Measurements from ENCODE around the gene DCST1.

The DCST1 gene

DNA sequence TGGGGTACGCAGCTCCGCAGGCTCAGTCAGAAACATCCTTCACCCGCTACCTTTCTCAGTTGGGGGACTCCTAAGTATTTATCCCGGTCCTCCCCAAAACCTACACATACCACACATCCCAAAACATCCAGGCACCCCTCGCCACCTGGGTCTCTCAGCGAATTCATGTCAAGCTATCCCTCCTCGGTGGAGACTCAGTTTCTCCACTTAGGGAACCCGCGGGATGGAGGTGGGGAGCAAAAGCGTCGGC, 32.3 kb upstream of the DCST1 start:
- DNase-seq, result no peak

DNA sequence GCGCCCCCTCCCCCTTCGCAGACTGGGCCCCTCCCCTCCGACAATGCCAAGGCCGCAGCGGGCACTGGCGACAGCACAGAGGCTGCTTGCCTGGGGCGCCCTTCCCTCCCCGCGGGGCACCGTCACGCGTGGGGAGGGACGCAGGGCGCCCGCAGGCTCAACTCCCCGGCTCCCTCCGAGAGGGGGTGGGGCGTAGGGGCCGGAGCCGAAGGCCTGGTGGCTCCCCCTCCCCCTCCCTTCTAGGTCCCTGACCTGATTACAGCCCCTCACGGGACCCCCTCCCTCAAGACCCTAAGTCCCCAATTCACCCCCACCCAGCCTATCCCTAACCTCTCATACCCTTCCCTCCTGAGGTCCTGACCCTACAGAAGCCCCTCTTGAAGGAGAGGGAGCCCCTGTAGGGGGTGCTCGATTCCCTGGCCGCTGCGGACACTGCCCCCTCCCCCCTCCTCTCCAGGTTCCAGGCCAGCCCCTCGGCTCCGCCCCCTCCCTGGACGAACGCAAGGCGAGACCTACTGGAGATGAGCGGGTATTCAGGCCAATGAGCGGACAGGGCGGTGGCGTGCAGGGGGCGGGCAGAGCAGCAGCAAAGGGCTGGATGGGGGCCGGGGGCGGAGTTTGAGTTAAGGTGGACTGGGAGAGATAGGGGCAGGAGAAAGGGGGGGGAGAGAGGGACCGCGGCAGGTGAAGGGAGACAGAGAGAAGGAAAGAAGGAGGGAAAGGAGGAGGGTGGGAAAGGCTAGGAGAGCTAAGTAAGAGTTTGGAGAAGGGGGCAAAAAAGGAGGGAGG, 31.8 kb upstream of the DCST1 start:
- peak; percentile 99 for DNase-seq

DNA sequence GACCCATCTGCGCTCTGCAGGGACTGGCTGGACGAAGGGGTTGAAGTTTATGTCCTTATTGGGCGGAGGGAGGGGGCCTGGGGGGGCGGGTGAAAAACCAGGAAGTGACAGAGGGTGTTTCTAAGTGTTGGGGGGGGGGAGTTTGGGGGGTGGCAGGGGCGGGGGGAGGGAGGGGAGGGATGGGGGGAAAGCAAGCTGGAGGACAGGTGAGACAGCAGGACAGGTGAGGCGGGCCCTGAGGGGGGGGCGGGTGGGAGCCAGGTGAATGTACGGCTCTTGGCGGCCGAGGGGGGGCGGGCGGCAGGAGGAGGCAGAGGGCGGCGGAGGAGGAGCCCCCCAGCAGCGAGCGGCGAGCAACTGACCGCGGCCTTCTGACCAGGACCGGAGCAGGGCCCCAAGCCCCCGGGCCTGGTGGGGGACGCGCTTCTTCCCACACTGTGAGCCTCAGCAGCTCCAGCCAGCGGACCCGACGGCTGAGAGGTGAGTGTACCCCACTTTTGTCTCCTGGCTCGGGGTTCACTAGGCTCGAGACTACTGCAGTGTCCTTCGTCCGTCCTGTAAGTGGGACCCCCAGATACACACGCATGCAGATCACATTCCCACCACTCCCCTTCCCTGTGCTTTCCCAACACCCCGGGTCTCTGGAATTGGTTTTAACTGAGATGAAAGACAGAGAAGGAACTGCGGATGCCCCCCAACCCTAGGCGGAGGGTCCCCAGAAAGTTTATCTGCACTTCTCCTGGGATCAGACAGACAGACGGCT, 31.0 kb upstream of the DCST1 start, which contains the start of gene ZBTB7B:
TSS of gene ZBTB7B (plus strand) at position 339 of the 763 bp plus-strand sequence. CDS start 11,859 bp downstream, outside the sequence.
- DNase-seq, result no peak

DNA sequence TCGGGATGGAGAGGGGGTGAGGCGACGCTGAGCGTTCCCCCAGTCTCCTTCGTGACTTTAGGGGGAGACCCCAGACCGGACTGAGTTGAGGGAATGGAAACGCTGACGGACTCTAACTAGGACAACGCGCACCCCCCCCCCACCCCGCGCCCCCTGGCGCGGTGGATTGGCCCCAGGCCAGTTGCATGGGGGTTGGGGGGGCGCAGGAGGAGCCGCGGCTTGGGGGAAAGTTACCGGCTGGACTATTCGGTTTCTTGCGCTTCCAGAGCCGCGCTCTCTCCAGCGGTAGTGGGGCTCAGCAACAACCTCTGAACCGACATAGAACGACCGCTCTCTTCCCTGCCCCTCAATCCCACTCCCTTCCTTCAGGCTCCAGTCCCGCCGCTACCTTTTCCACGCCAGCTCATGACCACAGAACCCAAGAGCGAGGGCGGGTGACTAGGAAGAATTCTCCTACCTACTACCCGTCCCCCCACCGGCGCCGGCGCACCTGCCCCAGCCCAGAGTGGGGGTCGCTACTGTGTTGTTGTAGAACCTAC, 30.3 kb upstream of the DCST1 start:
- DNase-seq, result peak; percentile 35

DNA sequence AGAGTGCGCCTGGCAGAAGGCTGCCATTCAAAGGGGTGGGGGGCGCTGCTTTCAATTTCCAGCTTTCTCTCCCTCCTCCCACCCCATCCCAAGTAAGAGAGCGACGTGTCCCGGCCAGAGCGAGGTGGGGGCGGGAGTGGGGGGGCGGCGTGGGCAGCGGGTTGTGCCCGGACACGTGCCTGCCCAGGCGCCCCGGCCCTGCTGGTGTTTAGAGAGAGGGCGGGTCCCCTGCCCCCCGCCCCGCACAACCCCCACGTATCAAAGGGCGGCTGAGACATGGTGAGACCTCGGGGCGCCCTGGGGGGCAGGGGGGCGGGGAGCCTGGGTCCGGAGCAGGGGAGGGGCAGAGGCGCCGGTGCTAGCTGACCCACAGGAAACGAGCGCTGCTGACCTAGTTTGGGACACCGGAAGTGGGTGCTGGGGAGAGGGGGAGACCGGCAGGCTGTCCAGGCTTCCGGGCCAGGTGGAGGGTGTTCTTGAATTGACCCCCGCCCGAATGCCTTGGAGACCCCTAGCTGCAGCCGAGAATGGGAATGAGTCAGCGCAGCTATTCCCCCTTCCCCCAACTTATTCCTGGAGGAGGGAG, 29.8 kb upstream of the DCST1 start:
- no peak for DNase-seq

DNA sequence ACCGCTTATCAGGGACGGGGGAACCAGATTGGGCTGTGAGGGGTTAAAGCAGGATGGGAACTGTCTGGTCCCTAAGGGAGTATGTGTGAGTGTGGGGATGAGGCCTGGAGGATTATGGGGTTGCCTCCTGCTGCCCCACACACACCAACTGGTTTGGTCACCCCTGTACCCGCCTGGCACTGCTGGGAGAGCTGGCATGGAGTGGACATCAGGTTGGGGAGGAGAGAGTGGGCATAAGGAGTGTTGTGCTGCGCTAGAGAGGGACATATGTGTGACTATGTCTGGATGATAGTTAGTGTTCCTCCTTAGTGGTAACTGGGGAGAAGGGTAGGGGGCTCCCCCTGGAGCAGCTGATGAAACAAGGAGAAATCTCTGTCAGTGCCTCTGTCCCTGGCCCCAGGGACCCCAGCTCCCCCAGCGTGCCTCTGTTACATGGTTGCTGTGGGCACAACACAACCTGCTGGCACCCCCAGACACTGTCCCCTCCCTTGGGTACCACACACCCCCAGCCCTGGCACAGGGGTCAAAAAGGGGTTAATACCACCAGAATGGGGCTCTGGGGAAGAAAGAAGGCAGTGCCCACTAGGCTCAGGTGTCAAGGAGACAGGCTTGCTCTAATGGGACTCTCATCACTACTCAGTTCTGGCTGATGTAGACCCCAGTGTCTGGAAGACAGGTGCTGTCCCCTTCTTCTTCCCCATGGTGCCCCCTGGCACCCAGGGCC, 29.1 kb upstream of the DCST1 start:
- DNase-seq, result no peak

DNA sequence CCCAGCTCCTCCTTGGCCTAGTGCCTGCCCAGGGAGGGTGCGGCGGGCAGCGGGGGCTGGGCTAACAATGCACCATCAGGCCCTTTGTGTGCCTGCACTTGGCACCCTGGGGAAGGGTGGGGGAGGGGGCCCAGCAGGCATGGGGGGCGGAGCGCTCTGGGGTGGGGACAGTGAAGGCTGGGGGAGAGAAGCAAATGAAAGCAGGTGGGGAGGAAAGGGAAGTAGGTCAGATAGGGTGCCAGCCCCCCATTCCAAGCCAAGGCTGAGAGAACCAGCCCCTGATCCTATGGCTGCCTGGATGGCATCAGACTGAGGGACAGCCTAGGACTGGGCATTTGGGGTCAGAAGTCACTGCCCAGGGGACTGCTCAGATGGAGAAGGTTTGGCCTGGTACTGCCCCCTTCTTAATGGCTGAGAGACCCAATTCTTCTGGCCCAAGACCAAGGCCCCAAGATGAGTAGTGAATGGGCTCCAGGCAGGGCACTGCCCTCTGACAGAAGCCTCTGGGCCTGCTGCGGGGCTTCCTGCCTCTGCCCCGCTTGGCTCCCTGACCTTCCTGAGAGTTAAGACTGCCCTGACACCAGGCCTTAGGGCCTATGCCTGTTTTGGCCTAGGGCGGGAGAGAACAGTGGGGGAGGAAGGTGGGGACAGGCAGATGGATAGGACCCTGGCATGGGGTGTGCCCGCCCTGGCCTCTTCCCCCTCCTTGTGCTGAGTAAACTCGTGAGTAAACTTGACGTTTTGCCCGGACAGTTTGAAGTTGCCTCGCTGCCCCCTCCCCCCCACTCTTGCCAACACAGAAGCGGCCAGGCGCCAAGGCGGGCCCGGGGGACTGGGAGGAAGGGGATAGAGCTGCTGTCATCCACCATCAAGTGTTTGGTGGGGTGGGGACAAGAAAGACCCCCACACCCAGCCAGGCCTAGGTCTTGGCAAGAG, 28.3 kb upstream of the DCST1 start:
- peak; percentile 31 for DNase-seq

DNA sequence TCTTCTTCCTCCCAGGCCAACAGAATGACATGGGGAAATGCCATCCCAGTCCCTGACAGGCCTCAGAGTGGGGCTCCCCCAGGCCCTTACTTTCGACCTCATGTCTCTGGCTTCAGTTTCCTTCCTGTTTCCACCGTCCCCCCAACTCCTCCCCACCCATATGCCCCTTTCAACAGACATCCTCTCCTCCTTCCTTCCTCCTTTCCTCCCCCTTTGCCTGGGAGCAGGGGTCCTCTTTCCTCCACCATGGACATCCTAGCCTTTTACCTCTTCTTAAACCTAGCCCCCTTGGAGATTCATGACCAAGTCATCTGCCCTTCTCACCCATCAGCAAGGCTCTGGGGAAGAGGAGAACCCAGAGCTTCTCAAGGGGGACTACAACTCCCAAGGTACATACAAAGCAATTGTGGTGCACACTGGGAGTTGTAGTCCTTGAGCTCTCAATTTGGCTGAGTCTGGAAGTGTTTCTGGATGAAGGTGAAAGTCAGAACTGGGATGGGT, 27.0 kb upstream of the DCST1 start:
- peak; percentile 49 for DNase-seq

DNA sequence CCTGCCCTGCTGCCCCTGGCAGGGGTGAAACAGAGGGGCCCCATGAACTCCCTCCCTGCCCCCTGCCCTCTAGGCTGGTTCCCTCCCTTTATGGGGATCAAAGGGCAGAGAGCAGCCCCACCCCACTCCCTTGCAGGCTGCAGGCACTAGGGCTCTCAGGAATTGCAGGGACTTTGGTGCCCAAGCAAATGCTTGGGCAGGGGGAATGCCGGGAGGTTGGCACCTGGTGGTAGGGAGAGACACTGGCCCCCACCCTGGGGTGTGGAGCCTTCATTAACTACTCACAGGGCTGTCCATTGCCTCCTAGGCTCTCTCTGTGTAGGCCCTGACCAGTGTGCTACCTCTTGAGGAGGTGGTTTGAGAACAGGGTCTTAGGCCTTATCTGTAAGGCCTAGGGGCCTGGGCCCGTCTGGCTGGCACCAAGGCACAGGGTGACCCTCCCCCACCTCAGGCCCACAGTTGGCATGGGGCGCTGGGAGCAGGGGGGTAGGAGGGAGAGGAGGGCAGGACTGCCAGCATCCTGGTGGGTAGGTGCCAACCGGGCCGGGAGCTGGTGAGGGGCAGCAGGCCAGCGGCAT, 26.3 kb upstream of the DCST1 start:
- no peak for DNase-seq

DNA sequence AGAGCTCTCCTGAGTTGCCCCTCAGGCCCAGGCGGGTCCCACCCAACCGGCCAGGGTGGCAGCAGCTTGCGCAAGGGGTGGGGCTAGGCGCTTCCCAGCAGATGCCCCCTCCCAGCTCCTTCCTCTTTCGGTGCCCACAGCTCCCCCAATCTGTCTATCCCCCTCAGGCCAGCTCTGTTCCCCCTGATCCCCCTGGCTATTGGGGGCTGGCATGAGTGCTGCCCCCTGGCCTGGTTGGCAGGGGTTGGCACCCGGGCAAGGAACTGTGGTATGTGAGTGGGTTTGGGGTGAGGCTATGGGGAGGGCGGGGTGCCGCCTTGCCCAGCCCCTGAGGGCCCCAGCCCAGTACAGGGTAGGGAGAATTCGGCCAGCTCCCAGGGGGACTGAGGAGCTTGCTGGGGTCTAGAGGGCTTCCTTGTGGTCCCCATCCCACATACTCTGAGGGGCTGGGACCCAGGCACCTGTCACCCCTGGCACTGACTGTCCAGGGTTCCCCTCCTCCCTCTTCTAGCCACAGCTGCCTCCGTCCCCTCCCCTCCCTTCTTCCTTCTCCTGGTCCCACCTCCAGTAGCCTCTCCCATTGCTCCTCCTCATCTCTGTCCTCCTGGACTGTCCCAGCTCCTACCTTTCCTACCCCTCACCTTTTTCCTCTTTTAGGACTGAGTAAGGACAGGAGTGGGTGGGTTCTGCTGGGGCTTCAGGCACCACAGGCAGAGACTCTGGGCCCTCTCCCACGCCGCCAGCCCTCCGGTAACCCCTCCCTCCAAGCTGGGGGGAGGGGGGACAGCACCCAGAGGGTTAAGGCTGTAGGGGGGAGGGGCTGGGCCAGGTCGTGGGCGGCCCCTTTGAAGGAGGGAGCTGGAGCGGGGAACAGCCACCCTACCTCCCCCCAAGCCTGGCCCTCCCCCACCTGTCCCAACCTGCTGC, 25.3 kb upstream of the DCST1 start:
- peak; percentile 64 for DNase-seq

DNA sequence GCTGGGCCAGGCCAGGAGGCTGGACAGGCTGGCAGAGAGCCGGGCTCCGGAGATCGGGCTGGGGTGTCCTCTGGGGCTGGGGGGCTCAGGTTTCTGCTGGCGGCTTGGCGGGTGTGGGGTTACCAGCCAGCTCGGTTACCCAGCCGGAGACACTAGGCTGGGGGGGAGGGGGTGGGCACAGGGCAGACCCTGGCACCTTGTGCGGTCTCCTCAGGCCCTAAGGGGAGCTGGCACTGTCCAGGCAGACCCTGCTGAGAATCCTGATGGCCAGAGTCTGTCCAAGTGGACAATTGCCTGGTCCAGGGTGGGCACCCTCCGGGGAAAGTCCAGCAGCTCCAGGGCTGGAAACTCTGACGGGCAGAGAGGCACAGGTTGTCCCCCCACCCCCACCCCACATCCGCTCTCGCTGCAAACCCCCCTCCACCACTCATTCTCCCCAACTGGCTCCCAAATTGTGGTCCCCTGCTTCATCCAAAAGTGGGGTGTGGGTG, 24.4 kb upstream of the DCST1 start:
- peak; percentile 42 for DNase-seq

DNA sequence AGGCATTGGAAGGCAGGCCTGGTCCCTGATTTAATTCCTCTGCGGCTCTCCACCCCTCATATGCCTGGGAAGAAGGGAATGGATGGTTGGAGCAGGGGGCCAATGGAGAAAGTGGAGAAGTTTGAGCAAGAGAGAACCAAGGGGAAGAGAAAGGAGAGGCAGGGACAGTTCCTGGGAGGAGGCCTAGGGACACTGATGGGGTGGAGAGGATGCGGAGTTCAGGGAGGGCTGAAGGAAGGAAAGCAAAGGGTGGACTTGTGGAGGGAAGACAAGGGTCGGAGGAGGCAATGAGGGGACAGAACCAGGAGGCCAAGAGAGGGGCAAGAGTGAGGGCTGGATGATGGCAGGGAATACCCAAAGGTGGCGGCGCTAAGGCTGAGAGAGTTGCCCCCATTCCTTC, 23.9 kb upstream of the DCST1 start:
- no peak for DNase-seq

DNA sequence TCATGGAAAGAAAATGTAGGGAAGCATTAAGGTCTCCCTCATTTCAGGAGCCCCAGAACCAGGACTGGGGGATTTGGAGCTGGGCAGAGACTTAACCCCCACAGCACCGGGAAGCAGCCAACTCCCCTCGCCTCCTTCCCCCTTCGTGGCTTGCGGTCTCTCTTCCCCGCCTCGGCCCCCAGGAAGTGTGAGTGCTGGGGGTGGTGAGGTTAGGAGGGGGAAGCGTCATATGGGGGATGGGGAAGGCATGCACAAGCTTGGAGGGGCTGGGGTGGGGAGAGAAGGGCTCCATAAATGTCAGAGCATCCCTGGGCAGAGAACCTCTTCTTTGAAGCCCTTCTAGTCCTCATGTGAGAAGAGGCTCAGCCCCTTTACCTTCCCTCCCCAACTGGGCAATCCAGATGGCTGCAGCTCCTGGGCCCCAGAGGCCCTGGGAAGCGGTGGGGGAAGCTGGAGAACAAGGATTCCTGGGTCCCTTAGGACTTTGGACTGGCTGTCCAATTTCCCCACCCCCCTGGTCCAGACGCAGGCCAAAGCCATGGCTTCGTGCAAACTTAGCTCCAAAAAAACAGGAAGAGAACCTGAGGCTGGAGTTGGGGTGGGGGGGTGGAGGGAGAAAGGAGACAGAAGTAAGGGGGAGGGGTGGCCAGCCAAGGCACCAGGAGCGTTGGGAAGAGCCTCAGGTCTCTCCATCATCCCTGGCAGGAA, 23.3 kb upstream of the DCST1 start:
- DNase-seq, result peak; percentile 42

DNA sequence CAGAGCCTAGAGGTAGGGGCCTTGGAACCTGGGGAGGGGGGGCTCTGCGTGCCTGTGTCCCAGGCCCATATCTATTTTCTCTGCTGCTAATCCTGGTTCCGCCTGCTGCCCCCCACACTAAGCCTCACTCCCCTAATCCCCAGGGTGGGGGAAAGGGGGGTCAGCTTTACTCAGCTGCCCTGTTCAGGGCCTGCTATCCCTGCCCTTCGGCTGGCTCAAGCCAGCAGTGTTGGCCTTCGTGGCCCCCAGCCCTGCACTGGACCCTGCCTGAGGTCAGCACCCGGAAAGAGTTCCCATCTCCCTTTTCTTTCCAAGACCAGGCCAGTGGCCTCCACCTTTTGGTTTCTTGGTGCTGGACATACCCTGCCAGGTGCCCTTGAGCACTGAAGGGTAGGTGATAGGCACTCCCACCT, 22.6 kb upstream of the DCST1 start:
- no peak for DNase-seq

DNA sequence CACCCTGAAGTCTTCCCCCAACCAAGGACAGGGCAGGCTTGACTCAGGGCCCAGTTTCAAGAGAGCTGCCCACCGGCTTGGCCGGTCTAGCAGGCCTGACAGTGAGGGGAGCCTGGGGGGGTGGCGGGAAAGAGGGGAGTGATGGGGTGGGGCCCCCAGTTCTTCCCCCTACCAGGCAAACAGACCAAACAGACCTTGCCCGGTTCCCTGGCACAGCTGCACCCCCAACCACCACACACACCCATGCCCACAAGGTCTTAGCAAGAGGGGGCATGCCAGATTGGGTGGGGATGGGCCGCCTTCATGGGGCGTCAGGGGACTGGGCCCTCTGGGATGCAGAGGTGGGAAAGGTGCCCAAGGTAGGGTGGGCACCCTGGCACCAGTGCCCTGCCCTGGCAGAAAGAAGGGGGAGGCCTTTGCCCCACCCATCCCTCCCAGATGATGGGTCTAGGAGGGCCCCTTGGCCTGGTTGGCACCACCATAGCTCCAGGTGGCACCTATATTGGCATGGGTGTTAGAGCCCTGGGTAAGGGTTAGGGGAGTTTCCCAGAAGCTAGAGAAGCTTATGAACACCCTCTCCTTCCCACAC, 22.1 kb upstream of the DCST1 start:
- no peak for DNase-seq

DNA sequence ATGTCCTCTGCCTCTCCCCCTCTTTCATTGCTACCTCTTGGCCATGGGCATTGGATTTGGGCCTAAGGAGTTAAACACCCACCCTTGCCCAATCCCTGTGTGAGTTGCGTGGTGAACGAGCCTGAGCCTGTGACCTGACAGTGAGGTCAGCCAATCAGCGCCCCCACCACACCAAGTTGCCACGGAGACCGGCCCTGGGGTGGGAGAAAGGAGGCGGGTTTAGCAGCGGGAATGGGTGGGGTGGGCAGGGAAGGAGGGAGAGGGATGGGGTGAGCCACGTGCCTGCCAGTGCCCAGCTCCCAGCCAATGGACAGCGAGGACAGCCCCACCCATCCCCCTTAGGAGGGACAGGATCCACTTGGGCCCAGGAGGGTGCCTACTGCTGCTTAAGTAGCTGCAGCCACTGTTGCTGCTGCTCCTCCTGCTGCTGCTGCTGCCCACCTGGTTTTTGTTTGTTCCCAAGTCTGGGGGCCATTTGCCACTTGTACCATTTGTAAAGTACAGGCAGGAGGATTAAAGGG, 21.5 kb upstream of the DCST1 start:
- DNase-seq, result peak; percentile 38

DNA sequence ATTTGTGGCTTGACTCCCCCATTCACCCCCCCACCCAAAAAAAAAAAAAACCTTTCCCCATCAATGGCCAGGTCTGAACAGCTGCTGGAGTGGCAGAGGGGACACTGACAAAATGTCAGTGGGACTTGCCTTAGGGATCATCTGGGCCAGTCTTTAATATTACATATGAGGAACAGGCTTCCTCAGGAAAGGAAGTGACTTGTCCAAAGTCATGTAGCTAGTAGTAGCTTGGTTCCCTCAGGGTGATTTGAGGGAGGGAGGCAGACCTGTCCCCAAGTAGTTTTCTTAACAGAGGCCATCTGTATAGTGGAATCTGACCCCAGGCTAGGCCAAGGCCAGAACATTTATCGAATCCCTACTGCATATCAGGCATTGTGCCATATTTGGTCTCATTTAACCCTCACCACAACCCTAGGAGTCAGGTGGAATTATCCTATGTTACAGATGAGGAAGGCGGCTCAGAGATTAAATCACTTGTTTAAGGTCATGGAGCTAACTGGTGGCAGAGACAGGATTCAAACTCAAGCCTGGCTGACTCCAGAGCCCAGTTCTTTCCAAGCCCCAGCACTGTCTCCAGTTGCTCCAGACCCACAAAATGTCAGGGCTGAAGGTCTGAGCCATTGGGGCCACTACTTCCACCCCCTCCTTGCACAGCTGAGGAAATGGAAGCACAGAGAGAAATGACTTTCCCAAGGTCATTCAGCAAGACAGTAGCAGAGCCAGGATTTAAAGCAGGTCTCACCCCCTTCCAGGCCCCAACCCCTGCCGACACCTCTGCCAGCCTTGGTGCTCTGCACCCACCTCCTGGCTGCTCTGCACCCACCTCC, 20.6 kb upstream of the DCST1 start:
- DNase-seq, result peak; percentile 15

DNA sequence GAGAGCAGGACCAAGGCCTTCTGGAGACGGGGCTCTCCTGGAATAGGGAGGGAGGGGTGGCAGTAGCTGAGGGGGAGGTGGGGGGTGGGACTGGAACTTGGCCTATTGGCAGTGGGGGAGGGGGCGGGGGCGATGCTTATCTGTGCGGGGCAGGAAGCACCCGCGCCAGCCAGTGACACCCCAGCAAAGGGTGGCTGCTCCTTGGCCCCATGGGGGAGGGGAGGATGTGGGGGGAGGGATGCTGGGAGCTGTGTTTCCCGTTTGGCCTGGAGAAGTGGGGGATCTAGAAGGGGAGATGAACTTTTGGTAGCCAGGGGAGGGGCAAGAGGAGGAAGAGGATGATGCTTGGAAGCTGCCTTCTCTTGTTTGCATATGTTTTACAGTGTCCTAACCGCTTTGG, 20.0 kb upstream of the DCST1 start:
- peak; percentile 30 for DNase-seq
